HG03135 (cell line): Measurements from ENCODE around the gene ITGB7.

Experiments used
- ATAC-seq: cut with Tn5 transposase; IDR thresholded peaks from one replicate; pipeline ENCODE4 v1.9.1; 2021; ENCODE audit warnings: mild to moderate bottlenecking, moderate library complexity; ENCODE audit not compliant: unreplicated experiment

ITGB7 gene

GRCh38 chr12:53151039-53151438 is 56.0 kb downstream of the ITGB7 start:
- ATAC-seq: no peak

GRCh38 chr12:53147653-53148052 is 59.4 kb downstream of the ITGB7 start:
- no peak for ATAC-seq

- ATAC-seq: no peak
Measured at GRCh38 chr12:53147181-53147580, 59.9 kb downstream of the ITGB7 start.

- no peak for ATAC-seq
Measured at GRCh38 chr12:53145383-53146260, 61.4 kb downstream of the ITGB7 start.

GRCh38 chr12:53143355-53143754 is 63.7 kb downstream of the ITGB7 start:
- no peak for ATAC-seq
